AG09319 (cell line): ENCODE measurements around the gene CLDN24.

Experiments used
- DNase-seq: peaks from one replicate; pipeline ENCODE4 v3.0.0-alpha.2; 2010; ENCODE audit warnings: low read depth; ENCODE audit errors: extremely low read depth
- CTCF ChIP-seq: IDR thresholded peaks from 2 replicates; pipeline ENCODE4 v1.5.1; 2011; ENCODE audit warnings: low read depth, mild to moderate bottlenecking, inconsistent platforms, low read length, moderate library complexity

CLDN24 gene

GRCh38 chr4:183304067-183304466, 18.2 kb downstream of the CLDN24 start:
- DNase-seq, result no peak
- TF ChIP-seq CTCF, result no peak

GRCh38 chr4:183303301-183303700, 18.9 kb downstream of the CLDN24 start:
- DNase-seq, result no peak
- TF ChIP-seq CTCF, result no peak

GRCh38 chr4:183300655-183301054, 21.6 kb downstream of the CLDN24 start:
- TF ChIP-seq CTCF, result no peak

GRCh38 chr4:183300070-183300469, 22.2 kb downstream of the CLDN24 start:
- no peak for TF ChIP-seq CTCF
- DNase-seq, result no peak

More at GRCh38 chr4:183300655-183301054, 21.6 kb downstream of the CLDN24 start:
- no peak for DNase-seq

- no peak for TF ChIP-seq CTCF
- DNase-seq, result no peak
Observed at GRCh38 chr4:183299464-183299863, 22.8 kb downstream of the CLDN24 start.

GRCh38 chr4:183297675-183298074, 24.6 kb downstream of the CLDN24 start:
- DNase-seq, result no peak
- TF ChIP-seq CTCF, result no peak

GRCh38 chr4:183295711-183296110, 26.5 kb downstream of the CLDN24 start:
- TF ChIP-seq CTCF, result no peak
- DNase-seq, result no peak
